ENCODE results near the gene AHRR.
"Not testable (repeated sequence)": the region's sequence is repeated elsewhere in the genome, so short reads cannot be mapped to it uniquely, and the experiment has no call there.

Gene AHRR

GRCh38 chr5:368183-369084 lies 46.9 kb downstream of the AHRR start:
- DNase-seq, result no peak

DNA sequence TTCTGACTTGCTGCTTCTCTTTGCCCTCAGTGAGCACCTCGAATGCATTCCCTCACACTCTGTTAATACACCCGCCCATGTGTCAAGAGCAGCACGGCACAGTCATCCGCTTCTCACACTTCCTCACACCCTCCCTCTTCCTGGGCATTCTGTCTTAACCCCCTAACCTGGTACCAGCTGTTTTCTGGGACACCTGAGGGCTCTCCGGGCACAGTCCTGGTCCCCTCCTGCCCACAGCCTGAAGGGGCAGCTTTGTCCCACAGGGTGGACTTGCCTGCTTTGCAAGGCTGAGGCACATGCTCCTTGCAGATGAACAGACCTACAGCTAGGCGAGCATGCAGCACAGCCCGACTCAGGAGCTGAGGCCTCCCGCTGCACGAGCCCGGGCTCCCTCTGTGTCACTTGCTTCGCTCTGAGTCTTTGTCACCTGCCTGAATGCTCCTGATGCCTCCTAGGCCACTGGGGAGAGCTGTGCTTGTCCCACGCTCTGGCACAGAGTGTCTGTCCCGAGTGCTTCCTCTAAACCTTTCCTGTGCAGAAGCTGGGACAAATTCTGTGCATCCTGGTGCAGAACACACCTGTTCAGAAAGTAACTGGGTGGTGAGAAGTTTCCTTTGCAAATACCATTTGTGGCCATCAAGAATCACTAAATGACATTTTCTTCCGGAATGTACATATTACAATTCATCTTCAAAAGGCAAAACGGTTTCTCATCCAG lies 47.8 kb downstream of the AHRR start:
- DNase-seq, result no peak

DNA sequence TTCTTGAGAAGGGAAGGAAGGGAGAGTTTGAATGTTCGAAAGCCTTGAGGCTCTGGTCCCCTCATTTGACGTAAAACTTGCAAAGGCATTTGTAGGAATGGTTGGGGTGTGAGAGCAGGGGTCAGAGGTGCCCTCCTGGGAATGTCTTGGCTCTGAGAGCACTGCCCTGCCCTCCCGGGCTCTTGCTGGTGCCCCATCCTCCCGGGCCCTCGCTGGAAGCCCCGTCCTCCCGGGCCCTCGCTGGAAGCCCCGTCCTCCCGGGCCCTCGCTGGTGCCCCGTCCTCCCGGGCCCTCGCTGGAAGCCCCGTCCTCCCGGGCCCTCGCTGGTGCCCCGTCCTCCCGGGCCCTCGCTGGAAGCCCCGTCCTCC lies 48.3 kb downstream of the AHRR start:
- not testable (repeated sequence) for DNase-seq

GRCh38 chr5:370311-370958 lies 48.9 kb downstream of the AHRR start:
- DNase-seq, result no peak

GRCh38 chr5:370959-371810 lies 49.7 kb downstream of the AHRR start:
- DNase-seq, result no peak

- no peak for DNase-seq
Measured at GRCh38 chr5:371811-372555, 50.5 kb downstream of the AHRR start.

DNA sequence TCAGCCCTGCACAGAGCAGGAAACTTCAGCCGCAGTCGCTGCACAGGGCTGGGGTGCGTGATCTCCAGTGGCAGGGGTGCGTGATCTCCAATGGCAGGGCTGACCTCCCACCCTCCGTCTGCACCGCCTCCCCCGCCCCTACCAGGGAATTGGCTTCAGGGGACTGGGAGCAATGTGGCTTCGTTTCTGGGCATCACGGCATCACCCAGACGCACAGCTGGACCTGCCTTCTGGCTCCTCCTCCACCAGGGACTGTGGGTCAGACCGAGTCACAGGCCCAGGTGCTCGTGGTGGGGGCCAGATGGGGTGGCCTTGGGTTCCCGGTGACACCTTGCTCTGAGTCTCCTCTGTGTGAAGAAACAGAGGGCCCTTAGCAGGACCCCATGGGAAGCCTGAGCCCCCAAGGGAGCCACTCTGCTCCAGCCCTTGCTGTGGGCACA lies 51.1 kb downstream of the AHRR start:
- no peak for DNase-seq

DNA sequence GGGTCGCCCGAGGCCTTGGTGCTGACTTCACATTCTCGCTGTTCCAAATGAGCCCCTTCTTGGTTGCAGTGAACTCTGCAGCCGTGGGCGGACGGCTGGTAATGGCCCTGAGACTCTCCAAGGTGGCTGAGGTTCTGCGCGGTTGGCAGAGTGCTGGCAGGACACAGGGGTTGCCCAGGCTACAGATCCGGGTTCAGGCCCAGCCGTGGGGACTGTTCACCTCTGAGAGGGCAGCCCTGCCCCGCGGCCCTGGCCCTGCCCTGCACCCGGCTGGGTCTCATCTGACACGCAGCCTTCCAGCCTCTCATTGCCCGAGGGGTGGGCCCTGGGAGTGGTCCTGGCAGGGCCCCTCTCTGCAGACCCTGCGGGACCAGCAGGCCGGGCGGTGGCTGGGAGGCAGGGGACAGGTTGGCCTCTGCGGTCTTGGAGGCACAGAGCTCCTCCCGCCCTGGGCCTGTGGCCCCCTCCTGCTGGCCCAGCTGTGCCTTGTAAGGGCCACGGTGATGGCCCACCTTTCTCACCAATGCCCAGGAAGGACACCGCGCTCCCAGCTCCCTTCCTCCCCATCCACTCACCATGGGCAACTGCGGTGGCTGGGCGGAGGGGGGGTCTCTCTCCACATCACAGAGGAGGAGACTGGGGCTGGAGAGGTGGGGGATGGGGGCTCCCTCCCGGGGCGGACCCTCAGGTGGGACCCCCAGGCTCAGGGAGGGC lies 51.6 kb downstream of the AHRR start:
- no peak for DNase-seq

DNA sequence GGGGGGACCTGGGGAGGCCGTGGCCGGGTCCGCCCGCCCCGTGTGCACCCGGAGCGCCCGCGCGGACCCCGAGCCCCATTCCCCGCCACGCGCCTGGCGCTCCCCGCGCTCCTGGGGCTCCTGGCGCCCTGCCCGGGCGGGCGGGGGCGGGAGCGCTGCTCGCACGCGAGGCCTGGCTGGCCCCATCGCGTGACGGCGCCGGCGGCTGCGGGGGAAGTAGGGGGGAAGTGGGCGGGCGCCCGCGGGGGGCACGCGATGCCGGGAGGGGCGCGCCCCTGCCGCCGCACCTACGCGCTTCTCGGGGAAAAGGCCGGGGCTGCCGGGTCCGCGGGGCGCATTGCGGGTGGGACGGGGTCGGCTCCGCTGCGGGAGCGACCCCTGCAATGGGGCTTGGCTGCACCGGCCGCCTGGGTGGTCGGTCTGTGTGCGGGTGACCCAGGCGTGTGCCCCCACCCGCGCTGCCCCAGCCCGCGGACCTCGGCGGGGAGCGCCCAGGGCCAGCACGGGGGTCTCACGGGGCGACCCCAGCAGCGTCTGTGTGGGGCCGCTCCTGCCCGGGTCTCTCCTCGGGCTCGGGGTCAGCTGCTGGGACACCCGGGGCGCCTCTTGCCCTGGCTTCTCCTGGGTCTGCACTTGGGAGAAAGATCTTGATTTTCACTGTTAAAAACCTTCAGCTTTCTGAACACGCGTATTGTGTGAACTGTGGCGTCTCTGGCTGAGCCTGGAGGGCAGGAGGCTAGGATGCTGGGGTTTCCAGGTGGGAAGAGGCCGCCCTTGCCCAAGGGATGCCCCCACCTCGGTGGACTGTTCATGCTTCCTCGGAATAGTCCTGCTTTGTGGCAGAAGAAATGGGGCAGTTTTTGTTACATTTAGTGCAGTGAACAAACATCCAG lies 52.4 kb downstream of the AHRR start:
- peak; percentile 81 for DNase-seq

DNA sequence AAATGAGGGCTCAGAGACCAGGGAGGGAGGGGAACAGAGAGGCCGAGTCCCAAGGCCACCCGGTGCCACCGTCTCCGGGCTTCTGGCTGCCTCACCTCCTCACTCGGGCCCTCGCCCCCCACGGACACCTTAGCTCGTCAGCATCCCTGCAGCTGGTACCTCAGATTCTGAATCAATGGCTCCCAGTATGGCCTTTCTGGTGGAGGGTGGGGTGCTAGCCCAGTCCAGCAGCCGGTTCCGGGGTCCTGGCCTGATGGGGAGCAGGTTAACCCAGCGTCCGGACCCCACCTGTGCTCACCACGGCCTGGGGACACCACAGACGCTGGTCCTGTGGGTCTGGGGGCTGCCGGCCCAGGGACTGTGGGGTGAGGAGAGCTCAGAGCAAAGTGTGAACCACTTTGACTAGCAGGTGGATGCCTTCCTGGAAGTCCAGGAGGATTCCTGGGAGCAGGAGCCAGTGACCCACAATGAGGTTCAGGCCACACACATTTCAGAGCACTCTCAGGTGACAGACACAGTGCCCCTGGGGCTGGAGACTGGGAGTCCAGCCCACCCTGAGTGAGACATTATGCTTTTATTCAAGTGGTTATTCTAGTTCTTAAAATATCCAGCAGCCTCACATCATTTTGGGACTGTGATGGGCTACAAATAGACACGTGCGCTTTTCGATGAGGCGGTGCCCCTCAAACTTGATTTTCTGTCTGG lies 53.3 kb downstream of the AHRR start:
- peak; percentile 4 for DNase-seq

DNA sequence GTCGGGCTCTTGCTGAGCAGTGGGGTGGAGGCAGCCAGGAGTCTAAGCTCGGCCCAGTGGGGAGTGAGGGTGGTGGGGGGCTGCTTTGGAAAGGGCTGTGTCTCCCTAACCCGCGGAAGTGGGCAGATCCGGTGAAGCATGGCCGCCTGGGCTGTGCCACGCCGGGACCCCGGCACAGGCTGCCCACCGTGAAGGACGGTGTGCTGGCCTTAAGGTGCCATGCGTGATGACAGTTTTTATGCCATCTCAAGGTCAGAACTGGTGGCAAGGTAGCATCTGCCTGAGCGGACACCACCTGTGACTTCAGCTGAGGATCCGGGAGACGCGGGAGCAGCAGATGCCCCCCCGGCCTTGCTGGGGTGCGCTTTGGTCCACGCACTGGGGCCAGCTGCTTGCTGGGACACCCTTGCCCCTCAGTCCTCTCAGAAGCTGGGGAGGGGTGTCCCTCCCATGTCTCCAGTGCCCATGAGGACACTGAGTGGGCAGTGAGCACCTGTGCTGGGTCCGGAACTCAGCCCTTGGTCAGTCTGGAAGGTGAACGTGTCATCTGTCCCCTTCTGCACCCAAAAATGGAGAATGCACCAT lies 53.9 kb downstream of the AHRR start:
- DNase-seq, result peak; percentile 3

- peak; percentile 3 for DNase-seq
Measured at GRCh38 chr5:375921-376798, 54.6 kb downstream of the AHRR start.

DNA sequence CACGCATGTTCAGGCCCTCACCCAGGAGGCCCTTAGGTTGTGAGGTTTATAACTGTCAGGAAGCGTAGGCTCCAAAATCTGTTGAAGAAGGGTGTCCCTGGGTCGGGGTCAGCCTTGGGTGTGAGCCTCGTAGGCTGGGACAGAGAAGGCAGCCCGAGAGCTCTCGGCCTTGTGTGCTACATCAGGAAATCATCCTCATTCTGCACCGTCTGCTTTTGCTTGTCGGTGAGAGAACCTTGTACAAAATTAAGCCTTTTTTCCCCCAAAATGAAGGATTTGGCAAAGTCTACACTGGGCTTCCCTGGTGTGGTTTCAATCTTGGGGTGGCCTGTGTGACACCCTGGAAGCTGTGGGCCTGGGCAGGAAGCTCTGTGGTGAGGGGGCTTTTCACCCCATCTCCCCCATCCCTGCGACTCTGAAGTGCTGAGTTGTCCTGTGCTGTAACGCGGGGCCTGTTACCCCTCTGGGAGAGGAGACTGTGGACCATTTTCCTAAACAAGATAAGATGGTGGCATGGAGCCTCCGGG lies 55.3 kb downstream of the AHRR start:
- peak; percentile 2 for DNase-seq

- DNase-seq, result peak; percentile 3
Measured at GRCh38 chr5:377326-377981, 55.9 kb downstream of the AHRR start.

- DNase-seq, result peak; percentile 67
Measured at GRCh38 chr5:378301-378891, 56.9 kb downstream of the AHRR start.

GRCh38 chr5:378976-379742 lies 57.6 kb downstream of the AHRR start:
- DNase-seq, result peak; percentile 24

All from stimulated activated CD4-positive, alpha-beta T cell treated with anti-CD3 and anti-CD28 coated beads, Interleukin-4, amount 100 ng/mL, for 24 hours (primary cell).